HCT116 (cell line): ENCODE measurements around the gene ELP6. TPM values are rescaled to one million over a fixed set of nuclear protein-coding genes. Genes with fewer than 3 reads are reported as not detected.
"Not testable (repeated sequence)": the region's sequence is repeated elsewhere in the genome, so short reads cannot be mapped to it uniquely, and the experiment has no call there.

Source experiments
- ATAC-seq: fragments of 200-7000 bp; cut with Tn5 transposase; 2 replicates; pipeline ENCODE4 v1.9.1; 2020; ENCODE audit warnings: mild to moderate bottlenecking, moderate library complexity
- BruUV-seq: library from RNA; stranded (reverse); fragments of 400-500 nt; replicated peaks from 2 replicates; lab custom pipeline; 2021; lab: Mats Ljungman, UMichigan
- CTCF ChIA-PET: fragments of 300-600 bp; sonication (Branson Sonifier 250); formaldehyde crosslinking; loops from one replicate; lab custom pipeline; 2021; ENCODE audit warnings: antibody characterized with exemption; lab: Charles Lee
- POLR2A ChIA-PET: fragments of 300-600, 350-600 bp; sonication (Branson Sonifier 250); formaldehyde crosslinking; loops from one replicate; lab custom pipeline; 2021; ENCODE audit warnings: antibody characterized with exemption; lab: Charles Lee
- RAD21 ChIA-PET, 2 experiments: fragments of 300-600 bp; sonication (Branson Sonifier 250); formaldehyde crosslinking; loops; one replicate each; lab custom pipeline; 2023; ENCODE audit warnings: low total read pairs in 2 of 2; ENCODE audit not compliant: uncharacterized antibody in 2 of 2, unreplicated experiment in 2 of 2, low non-redundant PET in 1 of 2; lab: Charles Lee
- DNase-seq: peaks from one replicate; pipeline ENCODE4 v3.0.0-alpha.2; 2010; ENCODE audit warnings: low read depth, low spot score
- H2AFZ ChIP-seq: fragments of 200-600 bp; shearing (Covaris generic), sonication (generic); 2 replicates; pipeline ENCODE4 v1.6.1; 2017; ENCODE audit warnings: low read depth, mixed run types, mixed read lengths, antibody characterized with exemption, low read length; ENCODE audit not compliant: poor library complexity, severe bottlenecking
- H3K27ac ChIP-seq: 2 replicates; pipeline ENCODE4 v1.5.1; 2012; ENCODE audit warnings: low read depth, low read length
- H3K27me3 ChIP-seq: fragments of 200-600 bp; sonication (generic); 2 replicates; pipeline ENCODE4 v1.6.1; 2016; ENCODE audit warnings: mixed run types, low read length, mixed read lengths; ENCODE audit not compliant: insufficient read depth
- H3K36me3 ChIP-seq, 2 experiments: fragments of 200-500 bp in 1 of 2; fragments of 200-600 bp in 1 of 2; sonication (Bioruptor generic) in 1 of 2; sonication (generic) in 1 of 2; 2 replicates each; pipeline versions ENCODE4 v1.5.1 to v1.6.1; 2014 to 2016; ENCODE audit warnings: low read length in 2 of 2, inconsistent platforms in 1 of 2, mixed read lengths in 1 of 2, mixed run types in 1 of 2; ENCODE audit not compliant: insufficient read depth in 2 of 2, control insufficient read depth in 1 of 2
- H3K4me1 ChIP-seq, 2 experiments: fragments of 200-600 bp in 1 of 2; sonication (generic) in 1 of 2; 2 replicates each; pipeline versions ENCODE4 v1.5.1 to v1.6.1; 2012 to 2017; ENCODE audit warnings: low read length in 2 of 2, inconsistent platforms in 1 of 2, mild to moderate bottlenecking in 1 of 2, mixed read lengths in 1 of 2, mixed run types in 1 of 2, moderate library complexity in 1 of 2; ENCODE audit not compliant: insufficient read depth in 2 of 2, control insufficient read depth in 1 of 2
- H3K4me2 ChIP-seq: fragments of 200-600 bp; sonication (generic); 2 replicates; pipeline ENCODE4 v1.6.1; 2017; ENCODE audit warnings: mixed run types, low read length, mixed read lengths
- H3K4me3 ChIP-seq, 2 experiments: fragments of 200-600 bp in 1 of 2; sonication (generic) in 1 of 2; replicated peaks in 1 of 2; 2 replicates each; pipeline ENCODE4 v1.5.1; 2011 to 2016; ENCODE audit warnings: low read length in 2 of 2, control low read depth in 1 of 2, low read depth in 1 of 2, mild to moderate bottlenecking in 1 of 2, mixed read lengths in 1 of 2, mixed run types in 1 of 2
- H3K79me2 ChIP-seq: fragments of 200-600 bp; sonication (generic); 2 replicates; pipeline ENCODE4 v1.6.1; 2017; ENCODE audit warnings: mild to moderate bottlenecking, mixed run types, low read length, moderate library complexity, mixed read lengths; ENCODE audit not compliant: insufficient read depth
- H3K9ac ChIP-seq: fragments of 200-600 bp; sonication (generic); 2 replicates; pipeline ENCODE4 v1.6.1; 2016; ENCODE audit warnings: low read length, mixed read lengths
- H3K9me2 ChIP-seq: fragments of 200-600 bp; sonication (generic), shearing (Covaris generic); 2 replicates; pipeline ENCODE4 v1.6.1; 2017; ENCODE audit warnings: mixed run types, mild to moderate bottlenecking, moderate library complexity; ENCODE audit not compliant: insufficient read depth
- H3K9me3 ChIP-seq, 2 experiments: fragments of 200-500 bp in 1 of 2; fragments of 200-600 bp in 1 of 2; sonication (Bioruptor generic) in 1 of 2; sonication (generic) in 1 of 2; 2 replicates each; pipeline ENCODE4 v1.6.1; 2014 to 2017; ENCODE audit warnings: low read length in 2 of 2, mixed read lengths in 2 of 2, inconsistent platforms in 1 of 2, low read depth in 1 of 2, mild to moderate bottlenecking in 1 of 2, mixed run types in 1 of 2, moderate library complexity in 1 of 2; ENCODE audit not compliant: control insufficient read depth in 1 of 2, insufficient read depth in 1 of 2
- H4K20me1 ChIP-seq: fragments of 200-600 bp; sonication (generic), shearing (Covaris generic); 2 replicates; pipeline ENCODE4 v1.6.1; 2017; ENCODE audit warnings: mixed run types, mild to moderate bottlenecking, moderate library complexity; ENCODE audit not compliant: insufficient read depth
- CEBPB ChIP-seq: IDR thresholded peaks from 2 replicates; pipeline ENCODE4 v1.6.1; 2012; ENCODE audit warnings: low read depth
- EZH2phosphoT487 ChIP-seq: fragments of 200-600 bp; IDR thresholded peaks from 2 replicates; pipeline ENCODE4 v1.6.1; 2018; ENCODE audit warnings: antibody characterized with exemption, borderline replicate concordance
- FOSL1 ChIP-seq: IDR thresholded peaks from 2 replicates; pipeline ENCODE4 v1.6.1; 2012; ENCODE audit warnings: low read depth
- POLR2AphosphoS5 ChIP-seq: IDR thresholded peaks from 2 replicates; pipeline ENCODE4 v1.6.1; 2011; ENCODE audit warnings: mild to moderate bottlenecking, low read depth, low read length, moderate library complexity
- SRF ChIP-seq: IDR thresholded peaks from 2 replicates; pipeline ENCODE4 v1.6.1; 2012; ENCODE audit warnings: low read depth
- TCF7L2 ChIP-seq: IDR thresholded peaks from 2 replicates; pipeline ENCODE4 v1.7.0; 2011; ENCODE audit warnings: borderline replicate concordance, inconsistent platforms; ENCODE audit not compliant: insufficient read depth, insufficient read length; ENCODE audit errors: extremely low read depth
- YY1 ChIP-seq: IDR thresholded peaks from 2 replicates; pipeline ENCODE4 v1.6.1; 2011; ENCODE audit warnings: low read length, low read depth, moderate library complexity, mild to moderate bottlenecking; ENCODE audit not compliant: insufficient replicate concordance; ENCODE audit errors: extremely low read depth
- ZNF274 ChIP-seq: fragments of 200-500 bp; sonication (Bioruptor generic); IDR thresholded peaks from 2 replicates; pipeline ENCODE4 v1.6.1; 2014; ENCODE audit warnings: mild to moderate bottlenecking, low read depth, low read length, inconsistent platforms
- intact Hi-C: fragments of 100-400 bp; cut with micrococcal nuclease; formaldehyde crosslinking; loops from 2 replicates; pipeline ENCODE4 v1.10.0; 2022
- total RNA-seq: library from RNA; stranded (reverse); gene quantifications from one replicate; pipeline ENCODE4 v1.2.1, GENCODE V29; 2021; ENCODE audit not compliant: unreplicated experiment
- TF ChIP-seq, protein P1 (sequence below): IDR thresholded peaks from 2 replicates; pipeline ENCODE4 v1.6.1; 2011; ENCODE audit warnings: mild to moderate bottlenecking, low read length, moderate library complexity; ENCODE audit not compliant: insufficient replicate concordance; ENCODE audit errors: extremely low read depth

Gene ELP6
- total RNA-seq, 1 experiment from 2014 or later: 38.8 TPM

DNA sequence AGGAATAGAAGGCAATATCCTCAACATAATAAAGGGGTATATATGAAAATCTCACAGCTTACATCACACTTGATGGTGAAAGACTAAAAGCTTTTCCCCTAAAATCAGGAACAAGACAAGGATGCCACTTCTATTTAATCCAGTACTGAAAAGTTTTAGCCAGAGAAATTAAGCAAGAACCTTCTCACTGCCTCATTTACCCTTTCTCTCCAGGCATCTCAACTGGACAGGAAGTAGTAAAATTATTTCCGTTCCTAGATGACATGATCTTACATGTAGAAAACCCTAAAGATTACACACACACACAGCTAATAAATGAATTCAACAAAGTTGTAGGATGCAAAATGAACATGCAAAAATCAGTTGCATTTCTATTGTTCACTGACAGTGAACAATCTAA, 48.9 kb downstream of the ELP6 start:
- no TSS peak for BruUV-seq
- CTCF ChIA-PET: no interaction called here
- no peak overlapping the region for H3K27ac ChIP-seq
- H3K4me1 ChIP-seq: no peaks in the 10 kb centered on the region
- no peaks in the 10 kb centered on the region; the same call in 1 of the 2 replicates for H4K20me1 ChIP-seq
- no peak overlapping the region for H3K4me3 ChIP-seq
- H2AFZ ChIP-seq: no peak overlapping the region
- POLR2A ChIA-PET: no interaction called here
- TF ChIP-seq POLR2AphosphoS5 (no peak), ZNF274 (no peak), SRF (no peak), EZH2phosphoT487 (no peak), TCF7L2 (no peak), FOSL1 (no peak), YY1 (no peak), CEBPB (no peak)
- TF ChIP-seq, protein P1, sequence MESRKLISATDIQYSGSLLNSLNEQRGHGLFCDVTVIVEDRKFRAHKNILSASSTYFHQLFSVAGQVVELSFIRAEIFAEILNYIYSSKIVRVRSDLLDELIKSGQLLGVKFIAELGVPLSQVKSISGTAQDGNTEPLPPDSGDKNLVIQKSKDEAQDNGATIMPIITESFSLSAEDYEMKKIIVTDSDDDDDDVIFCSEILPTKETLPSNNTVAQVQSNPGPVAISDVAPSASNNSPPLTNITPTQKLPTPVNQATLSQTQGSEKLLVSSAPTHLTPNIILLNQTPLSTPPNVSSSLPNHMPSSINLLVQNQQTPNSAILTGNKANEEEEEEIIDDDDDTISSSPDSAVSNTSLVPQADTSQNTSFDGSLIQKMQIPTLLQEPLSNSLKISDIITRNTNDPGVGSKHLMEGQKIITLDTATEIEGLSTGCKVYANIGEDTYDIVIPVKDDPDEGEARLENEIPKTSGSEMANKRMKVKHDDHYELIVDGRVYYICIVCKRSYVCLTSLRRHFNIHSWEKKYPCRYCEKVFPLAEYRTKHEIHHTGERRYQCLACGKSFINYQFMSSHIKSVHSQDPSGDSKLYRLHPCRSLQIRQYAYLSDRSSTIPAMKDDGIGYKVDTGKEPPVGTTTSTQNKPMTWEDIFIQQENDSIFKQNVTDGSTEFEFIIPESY: no peak
- H3K4me2 ChIP-seq: no peak overlapping the region
- RAD21 ChIA-PET: no interaction called here
- H3K27me3 ChIP-seq: no peaks in the 10 kb centered on the region
- no peaks in the 10 kb centered on the region for H3K36me3 ChIP-seq
- peaks cover 73% of the 10 kb centered on the region for H3K79me2 ChIP-seq
- H3K9ac ChIP-seq: no peak overlapping the region
- ATAC-seq: no peak
- intact Hi-C loops: no loop called here
- no peaks in the 10 kb centered on the region for H3K9me3 ChIP-seq
- no peak for DNase-seq
- no peaks in the 10 kb centered on the region for H3K9me2 ChIP-seq

DNA sequence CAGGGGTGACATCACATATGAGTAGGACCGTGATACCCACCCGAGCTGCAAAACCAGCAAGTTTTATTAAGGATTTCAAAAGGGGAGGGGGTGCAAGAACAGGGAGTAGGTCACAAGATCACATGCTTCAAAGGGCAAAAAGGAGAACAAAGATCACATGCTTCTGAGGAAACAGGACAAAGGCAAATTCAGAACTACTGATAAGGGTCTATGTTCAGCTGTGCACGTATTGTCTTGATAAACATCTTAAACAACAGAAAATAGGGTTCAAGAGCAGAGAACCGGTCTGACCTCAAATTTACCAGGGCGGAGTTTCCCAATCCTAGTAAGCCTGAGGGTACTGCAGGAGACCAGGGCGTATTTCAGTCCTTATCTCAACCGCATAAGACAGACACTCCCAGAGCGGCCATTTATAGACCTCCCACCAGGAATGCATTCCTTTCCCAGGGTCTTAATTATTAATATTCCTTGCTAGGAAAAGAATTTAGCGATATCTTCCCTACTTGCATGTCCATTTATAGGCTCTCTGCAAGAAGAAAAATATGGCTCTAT, 53.9 kb downstream of the ELP6 start:
- RAD21 ChIA-PET, H3K36me3 ChIP-seq, POLR2A ChIA-PET: not testable (repeated sequence)

More for the DNA sequence above, 53.9 kb downstream of the ELP6 start:
- BruUV-seq, H4K20me1 ChIP-seq, H3K4me1 ChIP-seq, H3K4me3 ChIP-seq, H3K9me2 ChIP-seq, H3K27ac ChIP-seq, H3K9me3 ChIP-seq, H3K9ac ChIP-seq, H2AFZ ChIP-seq, ATAC-seq, DNase-seq, CTCF ChIA-PET, H3K4me2 ChIP-seq, H3K27me3 ChIP-seq, intact Hi-C loops: not testable (repeated sequence)
- H3K79me2 ChIP-seq: peaks cover 70% of the 10 kb centered on the region
